CD1c-positive myeloid dendritic cell (primary cell): ENCODE measurements around the gene KLF11.
"Not testable (repeated sequence)": the region's sequence is repeated elsewhere in the genome, so short reads cannot be mapped to it uniquely, and the experiment has no call there.

Experiments used
- DNase-seq: peaks from one replicate; pipeline ENCODE4 v3.0.0-alpha.2; 2016; ENCODE audit errors: extremely low spot score

The KLF11 gene

DNA sequence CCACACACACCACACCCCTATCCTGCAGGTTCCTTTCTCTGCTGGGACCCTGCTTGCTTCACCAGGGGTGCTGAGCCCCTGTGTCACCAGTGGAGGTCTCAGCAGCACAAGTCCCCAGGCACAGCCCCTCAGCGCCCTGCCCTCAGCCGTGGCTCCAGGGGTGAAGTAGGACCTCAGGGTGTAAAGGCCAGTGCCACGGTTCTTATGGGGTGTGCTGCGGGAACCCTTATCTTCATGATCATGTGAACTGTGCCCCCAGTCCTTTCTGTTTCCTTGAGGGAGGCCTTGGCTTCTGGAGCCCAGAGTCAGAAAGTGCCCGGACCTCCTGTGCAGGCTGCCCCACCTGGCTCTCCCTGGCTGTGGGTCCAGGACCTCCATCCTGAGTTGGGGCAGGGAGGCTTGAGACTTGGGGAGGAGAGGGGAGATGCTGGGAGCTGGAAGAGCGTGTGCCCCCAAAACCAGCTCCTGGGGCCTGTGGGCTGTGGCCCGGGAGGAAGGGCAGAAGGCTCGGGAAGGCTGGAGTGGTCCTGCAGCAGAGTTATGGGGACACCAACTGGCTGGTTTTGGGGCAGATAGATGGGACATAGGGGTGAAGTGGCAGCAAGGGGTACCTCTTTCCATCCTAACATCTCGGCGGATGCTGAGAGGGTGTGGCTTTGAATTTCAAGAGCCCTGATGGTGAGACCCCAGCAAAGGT, 20.2 kb upstream of the KLF11 start:
- no peak for DNase-seq

DNA sequence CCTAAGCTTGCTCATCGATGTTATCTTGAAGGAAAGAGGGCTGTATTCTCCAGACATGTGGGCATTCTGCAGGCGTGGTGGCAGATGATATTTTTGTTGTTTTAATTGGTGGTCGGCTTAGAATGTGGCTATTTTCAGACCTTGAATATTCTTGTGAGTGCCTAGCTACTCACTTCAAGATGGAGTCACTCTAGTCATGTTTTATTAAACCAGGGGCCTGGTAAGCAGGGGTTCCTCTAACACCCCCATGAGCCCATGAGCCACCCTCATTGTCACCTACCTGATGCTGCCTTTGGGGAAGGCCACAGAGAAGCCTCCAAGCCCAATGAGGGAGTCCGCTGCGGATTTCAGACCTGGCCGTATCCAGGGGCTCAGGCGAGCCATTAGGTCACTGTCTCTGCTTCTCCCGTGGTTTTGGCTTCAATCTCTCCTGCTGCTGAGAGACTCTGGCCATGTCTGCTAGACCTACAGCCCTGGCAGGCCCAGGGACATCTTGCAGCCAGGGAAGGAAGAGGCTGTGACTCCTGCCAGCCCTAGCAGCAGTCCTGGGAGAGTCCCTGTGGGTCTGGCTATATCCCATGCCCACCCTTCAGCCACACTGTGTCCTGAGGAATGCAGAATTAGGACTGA, 16.3 kb upstream of the KLF11 start:
- no peak for DNase-seq

DNA sequence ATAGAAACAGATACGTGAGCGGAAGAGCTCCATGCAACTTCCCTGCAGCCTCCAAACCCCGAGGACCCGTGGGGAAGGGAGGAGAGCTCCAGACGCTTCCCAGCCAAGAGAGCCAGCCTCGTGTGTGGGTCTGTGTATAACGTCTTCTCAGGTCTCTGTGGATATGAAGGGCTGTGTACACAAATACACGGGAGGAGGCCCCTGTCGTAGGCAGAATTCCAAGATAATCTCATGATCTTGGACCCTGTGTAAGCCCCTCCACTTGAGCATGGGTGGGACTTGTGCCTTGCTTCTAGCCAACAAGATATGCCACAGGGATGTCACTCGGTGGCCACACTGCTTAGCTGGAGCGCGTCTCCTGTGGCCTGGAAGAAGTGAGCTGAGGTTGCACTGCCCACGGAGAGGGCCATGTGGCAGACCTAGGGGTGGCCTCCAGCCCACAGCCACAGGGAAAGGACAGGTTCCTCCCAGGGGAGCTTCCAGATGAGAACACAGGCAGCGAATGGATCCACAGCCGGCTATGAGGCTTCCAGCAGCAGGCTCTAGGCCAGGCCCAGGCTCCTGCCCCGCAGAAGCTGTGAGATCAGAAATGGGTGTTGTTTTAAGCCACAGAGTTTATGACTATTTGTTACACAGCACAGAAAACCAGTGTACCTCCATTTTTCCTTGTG, 15.6 kb upstream of the KLF11 start:
- no peak for DNase-seq

DNA sequence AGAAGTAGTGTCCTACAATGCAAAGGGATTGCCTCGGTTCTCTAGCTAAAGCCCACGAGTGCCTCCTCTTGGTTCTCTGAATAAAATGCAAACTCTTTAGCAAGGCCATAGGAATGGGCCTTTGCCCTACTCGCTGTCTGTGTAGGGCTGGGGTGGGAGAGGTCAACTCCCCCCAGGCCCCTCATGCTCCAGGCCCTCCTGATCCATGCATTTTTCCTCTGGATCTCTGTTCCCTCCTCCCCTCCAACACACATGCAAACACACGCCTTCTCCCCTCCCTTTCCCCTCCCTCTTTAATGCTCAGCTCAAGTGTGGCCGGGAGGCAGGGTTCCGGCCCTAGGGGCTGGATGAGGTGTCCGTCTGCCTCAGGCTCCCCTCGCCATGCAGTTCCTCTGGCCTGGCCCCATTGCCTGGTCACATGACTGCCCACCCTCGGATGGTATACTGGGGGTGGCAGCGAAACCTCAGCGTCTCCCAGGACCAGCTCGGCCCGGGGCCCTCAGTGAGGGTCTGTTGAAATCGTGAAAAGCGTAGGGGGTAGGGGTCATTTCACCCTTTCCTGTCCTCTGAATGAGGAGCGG, 14.9 kb upstream of the KLF11 start:
- DNase-seq = peak; percentile 61

DNA sequence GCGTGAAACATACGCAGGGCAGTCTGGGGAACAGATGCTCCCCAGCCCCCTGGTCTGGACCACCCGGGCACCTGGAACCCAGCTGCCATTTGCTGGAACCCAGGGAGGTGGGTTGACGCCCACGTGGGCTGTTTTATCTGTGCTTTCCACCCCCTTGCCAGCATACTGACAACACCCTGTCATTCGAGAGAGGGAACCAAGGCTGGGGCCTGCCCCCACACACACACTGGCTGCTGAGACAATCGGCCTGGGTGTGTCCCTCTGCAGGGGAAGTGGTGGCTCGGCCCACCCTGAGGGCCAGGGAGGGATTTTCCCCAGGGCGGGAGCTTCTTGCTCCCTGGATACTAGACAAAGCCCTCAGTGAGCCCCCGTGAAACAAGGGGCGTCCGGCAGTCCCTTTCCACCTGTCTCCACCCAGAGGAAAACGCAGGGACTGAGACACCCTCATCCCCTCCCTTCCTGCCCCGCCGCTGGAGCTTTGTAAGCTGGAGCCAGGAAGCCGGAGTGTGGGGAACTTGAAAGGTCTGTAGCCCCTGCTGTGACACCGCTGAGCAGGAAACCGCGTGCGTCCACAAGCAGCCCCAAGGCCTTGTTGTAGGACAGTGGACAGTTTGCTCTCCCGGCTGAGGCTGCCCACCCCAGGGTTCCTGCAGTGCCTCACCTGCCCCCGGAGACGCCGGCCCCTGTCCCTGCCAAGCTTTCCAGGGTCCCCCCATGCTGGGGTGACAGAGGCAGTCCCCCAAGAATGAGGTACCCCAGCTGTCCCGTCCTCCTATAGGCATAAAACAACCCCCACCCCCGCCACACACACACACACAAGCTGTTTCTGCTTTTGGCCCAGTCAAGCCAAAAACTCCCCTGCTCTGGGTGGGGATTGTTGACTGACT, 14.1 kb upstream of the KLF11 start:
- DNase-seq = peak; percentile 93

DNA sequence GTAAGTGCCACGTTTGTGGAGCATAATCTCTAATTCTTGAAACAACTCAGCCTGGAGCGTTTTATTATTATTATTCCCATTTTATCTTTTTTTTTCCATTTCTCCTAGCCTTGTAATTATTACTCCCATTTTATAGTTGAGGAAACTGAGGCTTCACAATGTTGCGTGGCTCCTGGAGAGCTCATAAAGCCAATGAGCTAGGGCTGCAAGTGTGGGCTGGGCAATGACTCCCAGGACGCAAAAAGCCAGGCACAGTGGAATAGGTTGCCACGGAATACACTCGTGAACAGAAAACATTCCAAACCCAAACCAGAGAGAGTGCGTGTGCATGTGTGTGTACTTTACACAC, 13.5 kb upstream of the KLF11 start:
- no peak for DNase-seq

DNA sequence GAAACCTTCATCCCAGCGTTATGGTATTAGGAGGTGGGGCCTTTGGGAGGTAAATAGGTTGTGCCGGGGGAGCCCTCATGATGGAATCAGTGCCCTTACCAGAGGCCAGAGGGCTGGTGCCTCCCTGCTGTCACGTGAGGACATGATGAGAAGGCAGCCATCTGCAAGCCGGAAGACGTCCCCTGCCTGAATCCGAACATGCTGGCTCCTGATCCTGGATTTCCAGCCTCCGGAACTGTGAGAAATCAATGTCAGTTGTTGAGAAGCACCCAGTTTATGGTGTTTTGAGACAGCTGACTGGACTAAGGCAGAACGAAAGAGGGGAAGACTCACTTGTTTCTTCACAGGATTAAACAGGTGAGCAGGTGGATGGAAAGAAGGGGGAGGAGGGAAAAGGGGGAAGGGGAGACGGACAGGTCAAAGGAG, 13.0 kb upstream of the KLF11 start:
- DNase-seq = no peak

DNA sequence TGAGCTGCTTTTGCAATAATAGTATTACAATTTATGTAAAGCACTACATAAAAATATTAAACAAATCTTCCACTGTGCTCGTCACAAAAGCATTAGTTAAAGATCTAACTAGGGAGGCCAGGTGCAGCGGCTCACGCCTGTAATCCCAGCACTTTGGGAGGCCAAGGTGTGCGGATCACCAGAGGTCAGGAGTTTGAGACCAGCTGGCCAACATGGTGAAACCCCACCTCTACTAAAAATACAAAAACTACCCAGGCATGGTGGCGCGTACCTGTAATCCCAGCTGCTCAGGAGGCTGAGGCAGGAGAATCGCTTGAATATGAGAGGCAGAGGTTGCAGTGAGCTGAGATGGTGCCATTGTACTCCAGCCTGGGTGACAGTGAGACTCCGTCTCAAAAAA, 12.6 kb upstream of the KLF11 start:
- not testable (repeated sequence) for DNase-seq

DNA sequence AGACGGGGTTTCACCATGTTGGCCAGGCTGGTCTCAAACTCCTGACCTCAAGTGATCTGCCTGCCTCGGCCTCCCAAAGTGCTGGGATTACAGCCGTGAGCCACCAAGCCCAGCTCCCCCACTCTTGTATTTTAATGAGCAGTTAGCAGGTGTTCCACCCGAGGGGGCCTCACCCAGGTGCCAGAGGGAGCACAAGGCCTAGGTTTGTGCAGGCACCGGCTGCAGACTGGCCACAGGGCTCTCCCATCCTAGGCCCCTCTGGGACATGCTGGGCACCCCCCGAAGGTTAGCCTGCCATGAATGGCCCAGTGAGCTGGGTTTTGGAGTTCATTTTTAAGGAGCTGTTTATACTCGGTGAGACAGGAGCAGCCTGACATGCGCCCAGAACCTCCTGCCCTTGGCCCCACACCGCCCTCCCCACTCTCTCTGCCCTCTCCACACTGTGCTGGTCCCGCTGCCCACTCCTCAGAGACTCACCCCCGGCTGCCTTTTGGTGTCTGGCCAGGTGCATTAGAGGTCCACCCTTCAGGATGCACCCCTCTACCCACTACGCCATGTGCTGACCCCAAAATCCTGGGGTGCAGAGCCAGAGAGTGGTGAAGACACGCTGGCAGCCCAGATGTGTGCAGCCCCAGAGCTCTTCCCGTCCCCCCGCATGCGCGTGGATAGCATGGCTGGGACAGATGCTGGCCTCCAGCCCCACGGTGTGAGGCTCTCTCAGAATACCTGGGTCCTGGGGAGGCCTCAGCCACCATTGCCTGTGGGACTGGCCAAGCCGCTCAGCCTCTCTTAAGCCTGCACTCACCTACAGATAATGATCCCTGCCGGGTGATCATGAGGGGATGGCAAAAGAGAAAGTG, 11.2 kb upstream of the KLF11 start:
- no peak for DNase-seq

DNA sequence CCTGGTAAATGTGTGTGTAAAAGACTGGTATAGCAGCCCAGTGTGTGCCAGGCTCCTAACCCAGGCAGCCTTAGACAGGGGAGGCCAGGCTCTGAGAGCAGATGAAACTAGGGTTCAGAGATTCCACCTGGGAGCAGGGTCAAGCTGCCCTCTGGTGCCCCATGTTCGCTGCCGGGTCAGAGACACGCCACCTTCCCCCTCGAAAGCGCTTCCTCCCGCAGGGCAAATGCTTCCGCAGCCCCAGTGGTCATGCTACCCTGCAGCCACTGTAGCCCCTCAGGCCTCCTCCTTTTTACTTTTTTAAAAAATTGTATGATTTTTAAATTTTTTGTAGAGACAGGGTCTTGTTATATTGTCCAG, 10.6 kb upstream of the KLF11 start:
- DNase-seq = no peak

DNA sequence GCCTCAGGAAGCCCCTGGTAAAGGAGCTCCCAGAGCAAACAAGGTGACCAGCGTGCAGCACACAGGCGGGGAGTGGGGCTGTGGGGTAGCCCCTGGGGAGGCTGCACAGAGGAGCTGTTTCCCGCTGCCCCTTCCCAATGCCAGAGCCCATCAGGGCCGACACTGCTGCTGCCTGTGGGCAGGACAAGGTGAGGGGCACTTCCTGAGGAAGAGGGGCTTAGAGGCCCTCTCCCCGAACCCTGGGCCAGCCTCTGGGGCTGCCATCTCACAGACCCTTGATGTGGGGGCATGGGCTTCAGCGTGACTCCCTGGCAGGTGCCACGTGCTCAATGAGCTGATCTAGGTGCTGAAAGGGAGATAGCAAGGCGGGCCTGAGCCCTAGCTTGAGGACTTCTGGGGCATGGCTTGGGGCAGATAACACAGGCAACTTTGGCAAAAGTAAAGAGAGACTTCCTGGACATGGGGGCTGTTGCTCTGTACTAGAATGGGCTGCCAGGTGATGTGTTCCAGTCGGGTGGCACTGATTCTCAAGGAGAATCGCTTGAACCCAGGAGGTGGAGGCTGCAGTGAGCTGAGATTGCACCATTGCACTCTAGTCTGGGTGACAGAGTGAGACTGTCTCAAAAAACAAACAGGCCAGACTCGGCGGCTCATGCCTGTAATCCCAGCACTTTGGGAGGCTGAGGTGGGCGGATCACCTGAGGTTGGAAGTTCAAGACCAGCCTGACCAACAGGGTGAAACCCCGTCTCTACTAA, 9.9 kb upstream of the KLF11 start:
- no peak for DNase-seq

DNA sequence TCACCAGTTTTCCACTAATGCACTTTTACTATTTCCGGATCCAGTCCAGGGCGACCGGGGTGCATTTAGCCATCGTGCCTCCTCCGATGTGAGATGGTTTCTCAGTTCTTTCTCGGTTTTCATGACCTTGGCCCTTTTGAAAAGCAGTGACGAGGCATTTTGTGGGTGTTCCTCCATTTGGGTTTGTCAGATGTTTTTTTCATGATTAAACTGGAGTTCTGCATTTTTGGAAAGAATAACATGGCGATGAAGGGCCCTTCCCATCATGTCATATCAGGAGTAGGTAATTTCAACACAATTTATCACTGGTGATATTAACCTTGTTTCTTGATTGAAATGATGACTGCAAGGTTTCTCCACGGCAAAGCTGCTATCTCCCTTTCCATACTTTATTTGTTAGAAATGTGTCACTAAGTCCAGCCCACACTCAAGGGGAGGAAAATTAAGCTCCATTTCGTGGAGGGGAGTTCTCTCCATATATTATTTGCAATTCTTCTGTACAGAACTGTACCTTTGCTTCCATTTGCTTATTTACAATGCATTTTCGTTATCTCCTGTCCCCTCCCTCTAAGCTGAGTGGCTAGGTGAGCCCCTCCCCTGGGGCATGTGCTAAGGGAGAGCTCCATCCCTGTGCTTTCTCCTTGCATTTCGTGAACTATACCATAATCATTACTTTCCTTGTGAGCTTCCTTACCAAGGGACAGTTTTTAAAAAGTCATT, 8.9 kb upstream of the KLF11 start:
- peak; percentile 92 for DNase-seq

DNA sequence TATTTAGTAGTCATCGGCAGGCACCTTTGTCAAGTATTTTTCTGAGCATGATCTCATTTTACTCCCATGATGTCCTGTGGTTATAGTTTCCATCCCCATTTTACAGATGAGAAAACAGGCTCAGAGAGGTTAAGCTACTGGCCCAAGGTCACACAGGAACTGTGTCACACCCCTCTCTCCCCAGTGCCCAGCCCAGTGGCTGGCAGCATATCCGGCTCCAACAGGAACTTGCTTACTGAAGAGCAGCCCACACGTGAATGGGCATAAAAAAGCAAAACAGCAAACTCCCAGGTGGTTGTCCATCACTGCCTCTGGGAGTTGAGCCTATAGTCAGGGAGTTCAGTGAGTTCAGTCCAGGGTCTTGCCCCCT, 8.3 kb upstream of the KLF11 start:
- DNase-seq = peak; percentile 62

DNA sequence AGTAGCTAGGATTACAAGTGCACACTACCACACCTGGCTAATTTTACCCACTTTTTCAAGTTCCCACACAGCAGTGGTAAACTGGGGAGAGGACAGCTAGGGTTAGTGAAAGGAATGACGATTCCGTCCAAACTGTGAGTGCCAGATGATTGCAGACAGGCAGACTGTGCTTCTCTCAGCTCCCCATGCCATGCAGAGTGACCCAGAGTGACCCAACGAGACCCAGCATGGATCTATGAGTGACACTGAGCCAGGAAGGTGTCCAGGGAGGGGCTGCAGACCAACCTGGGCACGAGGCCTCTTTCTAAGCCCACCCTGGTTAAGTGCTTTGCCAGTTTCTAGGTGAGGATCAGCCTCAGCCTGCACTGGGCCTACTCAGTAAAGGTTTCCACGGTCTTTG, 7.7 kb upstream of the KLF11 start:
- DNase-seq = no peak

DNA sequence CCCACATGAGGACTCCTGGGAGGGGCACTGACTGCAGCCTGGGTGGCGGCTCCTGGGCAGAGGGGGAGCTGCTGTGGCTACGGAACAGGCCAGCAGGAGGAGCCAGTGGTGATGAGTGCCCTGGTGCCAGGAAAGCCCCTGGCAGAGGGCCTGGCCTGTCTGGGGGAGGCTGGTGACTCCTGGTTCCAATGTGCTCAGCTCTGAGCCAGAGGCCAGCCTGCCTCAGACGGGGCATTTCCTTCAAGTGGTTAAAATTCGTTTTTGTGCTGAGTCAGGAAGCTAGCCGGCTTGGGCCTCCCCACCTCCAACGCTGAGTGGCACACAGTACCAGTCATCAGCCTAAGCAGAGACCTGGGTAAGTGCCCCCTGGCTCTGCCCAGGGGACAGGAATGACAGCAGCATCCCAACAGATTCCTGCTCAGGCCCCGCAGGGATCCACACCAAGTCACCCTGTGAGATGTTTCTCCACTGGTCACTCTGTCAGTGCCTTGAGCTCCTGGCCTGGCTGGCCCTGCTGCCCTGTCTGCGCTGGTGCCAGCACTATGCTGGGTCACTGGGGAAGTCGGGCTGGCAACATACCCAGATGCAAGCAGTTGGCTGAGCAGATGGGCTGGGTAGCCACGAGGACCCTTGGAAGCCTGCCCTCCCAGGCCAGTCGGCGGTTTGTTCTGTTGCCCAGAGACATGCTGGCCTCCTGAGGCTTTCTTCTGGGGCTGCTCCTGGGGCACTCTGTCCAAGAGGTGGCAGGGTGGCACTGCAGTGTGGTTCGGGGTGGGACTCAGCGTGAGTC, 7.1 kb upstream of the KLF11 start:
- peak; percentile 87 for DNase-seq

DNA sequence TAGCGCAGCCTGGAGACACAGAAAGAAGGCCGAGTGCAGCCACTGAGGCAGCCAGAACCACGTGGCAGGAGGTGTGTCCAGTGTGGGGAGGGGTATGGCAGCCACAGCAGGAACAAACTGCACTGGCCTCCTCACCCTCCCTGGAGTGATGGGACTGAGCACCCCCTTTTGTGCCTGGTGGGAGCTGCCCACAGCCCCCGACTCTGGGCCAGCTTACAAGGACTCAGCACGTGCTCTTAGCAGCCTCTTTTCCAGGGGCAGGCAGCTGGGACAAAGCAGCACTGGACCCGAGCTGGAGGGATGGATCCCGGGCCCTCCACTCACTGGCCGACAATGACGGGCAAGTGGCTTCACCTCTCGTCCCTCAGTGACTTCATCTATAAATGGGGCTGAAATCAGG, 5.2 kb upstream of the KLF11 start:
- DNase-seq = no peak

DNA sequence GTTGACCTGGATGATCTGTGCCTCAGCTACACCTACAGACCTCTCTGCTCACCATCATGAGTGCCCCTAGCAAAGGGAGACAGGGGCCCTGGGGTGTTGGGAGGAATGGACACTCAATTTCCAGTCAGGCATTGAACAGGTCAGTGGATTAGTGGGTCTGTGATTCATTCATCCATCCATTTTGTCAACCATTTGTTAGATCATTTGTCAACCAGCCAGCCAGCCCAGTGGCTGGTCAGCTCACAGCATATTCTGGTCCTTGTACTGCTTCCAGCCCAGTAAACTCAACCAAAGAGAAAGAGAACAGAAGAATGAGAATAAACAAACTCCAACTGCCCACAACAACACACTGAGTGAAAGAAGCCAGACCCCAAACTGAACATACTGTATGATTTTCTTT, 4.6 kb upstream of the KLF11 start:
- no peak for DNase-seq

DNA sequence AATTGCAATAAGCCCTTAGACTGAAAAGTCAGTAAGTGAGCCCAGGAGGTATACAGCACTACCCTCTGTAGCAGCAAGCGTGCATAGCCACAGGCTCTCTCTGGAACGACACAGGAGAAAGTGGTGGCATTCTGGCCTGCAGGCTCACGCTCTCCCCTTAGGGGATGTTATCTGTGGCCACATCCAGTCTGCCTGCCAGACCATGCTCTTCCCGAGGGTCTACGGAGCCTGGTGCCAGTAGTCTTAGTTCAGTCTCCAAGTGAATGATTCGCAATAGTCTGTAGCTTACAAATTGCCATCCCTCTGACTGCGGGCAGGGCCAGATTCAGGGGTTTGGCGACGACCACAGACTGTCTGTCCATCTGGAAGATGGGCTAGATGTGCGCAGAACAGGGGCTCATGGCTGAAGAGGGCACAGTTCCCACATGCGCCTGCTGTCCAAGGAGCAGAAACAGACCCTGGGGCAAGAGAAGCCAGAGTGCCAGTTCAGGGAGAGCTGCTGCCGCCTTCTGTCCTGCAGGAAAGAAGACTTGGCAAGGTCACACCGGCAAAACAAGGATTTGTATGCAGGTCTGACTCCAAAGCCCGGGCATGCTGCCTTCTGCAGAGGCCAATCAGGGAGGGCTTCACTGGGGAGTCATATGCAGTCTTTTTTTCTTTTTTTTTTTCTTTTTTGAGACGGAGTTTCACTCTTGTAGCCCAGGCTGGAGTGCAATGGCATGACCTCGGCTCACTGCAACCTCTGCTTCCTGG, 3.5 kb upstream of the KLF11 start:
- DNase-seq = no peak
